ENCODE results near the gene C19orf25.

DNA sequence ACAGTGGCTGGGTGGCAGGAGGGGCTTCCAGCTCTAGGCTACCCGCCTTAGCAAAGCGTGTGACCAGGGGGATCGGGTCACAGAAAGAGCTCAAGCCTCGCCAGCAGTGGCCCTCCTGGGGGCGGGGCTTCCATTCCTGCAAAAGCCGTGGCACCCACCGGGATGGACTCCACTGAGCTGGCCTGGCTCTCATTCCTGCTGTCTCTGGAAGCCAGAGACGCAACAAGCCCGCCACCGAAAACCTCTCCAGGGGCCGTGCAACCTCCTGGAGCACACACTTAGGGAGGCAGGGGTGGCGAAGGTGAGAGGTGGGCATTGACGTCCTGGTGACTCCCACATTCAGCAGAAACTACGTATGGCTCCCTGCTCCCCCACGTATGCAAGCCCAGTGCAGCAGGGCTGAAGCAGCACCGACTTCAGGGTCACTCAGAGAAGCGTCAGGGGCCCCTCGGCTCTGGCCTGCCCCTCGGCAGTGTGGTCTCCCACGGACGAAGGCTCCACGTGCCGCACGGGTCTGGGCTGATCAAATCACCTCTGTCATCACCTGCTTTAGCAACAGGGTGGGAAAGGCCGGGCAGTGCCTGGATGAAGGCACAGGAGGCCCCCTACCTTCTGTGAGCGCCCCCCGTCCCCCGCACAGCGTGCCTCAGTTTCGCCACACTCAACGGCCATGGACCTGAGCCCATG, 3.1 kb downstream of the C19orf25 start:
- TF ChIP-seq, protein P1, sequence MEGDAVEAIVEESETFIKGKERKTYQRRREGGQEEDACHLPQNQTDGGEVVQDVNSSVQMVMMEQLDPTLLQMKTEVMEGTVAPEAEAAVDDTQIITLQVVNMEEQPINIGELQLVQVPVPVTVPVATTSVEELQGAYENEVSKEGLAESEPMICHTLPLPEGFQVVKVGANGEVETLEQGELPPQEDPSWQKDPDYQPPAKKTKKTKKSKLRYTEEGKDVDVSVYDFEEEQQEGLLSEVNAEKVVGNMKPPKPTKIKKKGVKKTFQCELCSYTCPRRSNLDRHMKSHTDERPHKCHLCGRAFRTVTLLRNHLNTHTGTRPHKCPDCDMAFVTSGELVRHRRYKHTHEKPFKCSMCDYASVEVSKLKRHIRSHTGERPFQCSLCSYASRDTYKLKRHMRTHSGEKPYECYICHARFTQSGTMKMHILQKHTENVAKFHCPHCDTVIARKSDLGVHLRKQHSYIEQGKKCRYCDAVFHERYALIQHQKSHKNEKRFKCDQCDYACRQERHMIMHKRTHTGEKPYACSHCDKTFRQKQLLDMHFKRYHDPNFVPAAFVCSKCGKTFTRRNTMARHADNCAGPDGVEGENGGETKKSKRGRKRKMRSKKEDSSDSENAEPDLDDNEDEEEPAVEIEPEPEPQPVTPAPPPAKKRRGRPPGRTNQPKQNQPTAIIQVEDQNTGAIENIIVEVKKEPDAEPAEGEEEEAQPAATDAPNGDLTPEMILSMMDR (IDR thresholded peaks at IDR 0.05; ENCODE audit: borderline replicate concordance, extremely low read depth, low read length, poor library complexity, severe bottlenecking) = no peak
- no peak for TF ChIP-seq EZH2 (IDR thresholded peaks at IDR 0.05; ENCODE audit: borderline replicate concordance, low read depth, low read length, severe bottlenecking)
